ENCODE results near the gene TBC1D16. TPM values are rescaled to one million over a fixed set of nuclear protein-coding genes. Genes with fewer than 3 reads are reported as not detected.
A peak's percentile ranks its signal among the peaks of the same experiment; 100 is the strongest.

TBC1D16 gene
- total RNA-seq, 1 experiment from 2014 or later, result 8.9 TPM

- no peak for DNase-seq (ENCODE audit: low read depth)
These were observed 83.3 kb downstream of the TBC1D16 start for GRCh38 chr17:79952265-79952877.

GRCh38 chr17:79951361-79952264 lies 84.1 kb downstream of the TBC1D16 start:
- DNase-seq (ENCODE audit: low read depth), result peak; percentile 95

- DNase-seq (ENCODE audit: low read depth), result peak; percentile 37
These were observed 84.9 kb downstream of the TBC1D16 start for GRCh38 chr17:79950751-79951150.

- no peak for DNase-seq (ENCODE audit: low read depth)
These were observed 85.4 kb downstream of the TBC1D16 start for GRCh38 chr17:79950306-79950705.

- peak; percentile 42 for DNase-seq (ENCODE audit: low read depth)
These were observed 85.9 kb downstream of the TBC1D16 start for GRCh38 chr17:79949656-79950209.

- peak; percentile 58 for DNase-seq (ENCODE audit: low read depth)
These were observed 86.6 kb downstream of the TBC1D16 start for GRCh38 chr17:79948945-79949655.

GRCh38 chr17:79948406-79948944 lies 87.2 kb downstream of the TBC1D16 start:
- DNase-seq (ENCODE audit: low read depth), result no peak

- peak; percentile 98 for DNase-seq (ENCODE audit: low read depth)
These were observed 88.2 kb downstream of the TBC1D16 start for GRCh38 chr17:79947351-79948031.

GRCh38 chr17:79946352-79947231 lies 89.1 kb downstream of the TBC1D16 start:
- DNase-seq (ENCODE audit: low read depth), result no peak

GRCh38 chr17:79945591-79946255 lies 89.9 kb downstream of the TBC1D16 start:
- DNase-seq (ENCODE audit: low read depth), result no peak

- no peak for DNase-seq (ENCODE audit: low read depth)
These were observed 90.8 kb downstream of the TBC1D16 start for GRCh38 chr17:79944821-79945391.

- no peak for DNase-seq (ENCODE audit: low read depth)
These were observed 91.3 kb downstream of the TBC1D16 start for GRCh38 chr17:79944251-79944812.

GRCh38 chr17:79943347-79944241 lies 92.1 kb downstream of the TBC1D16 start:
- no peak for DNase-seq (ENCODE audit: low read depth)

GRCh38 chr17:79942591-79943346 lies 92.9 kb downstream of the TBC1D16 start:
- DNase-seq (ENCODE audit: low read depth), result peak; percentile 35

GRCh38 chr17:79942011-79942405 lies 93.7 kb downstream of the TBC1D16 start:
- no peak for DNase-seq (ENCODE audit: low read depth)

GRCh38 chr17:79941088-79942010 lies 94.3 kb downstream of the TBC1D16 start:
- DNase-seq (ENCODE audit: low read depth), result no peak

Data from RPMI7951 (cell line).